Activated naive CD4-positive, alpha-beta T cell treated with anti-CD3 and anti-CD28 coated beads for 36 hours (primary cell): ENCODE data around the gene TMEM14B. TPM values are rescaled to one million over a fixed set of nuclear protein-coding genes. Genes with fewer than 3 reads are reported as not detected.

Source experiments
- CTCF ChIA-PET: fragments of 350-600 bp; sonication (Branson Sonifier 250); formaldehyde crosslinking; loops from one replicate; lab custom pipeline; 2021; ENCODE audit warnings: antibody characterized with exemption; lab: Charles Lee
- DNase-seq: peaks from one replicate; pipeline ENCODE4 v3.0.0-alpha.2; 2020
- H3K27ac Mint-ChIP-seq: one replicate; pipeline ENCODE4 v1.8.0; 2021; ENCODE audit warnings: mild to moderate bottlenecking, mixed read lengths
- H3K27me3 Mint-ChIP-seq: one replicate; pipeline ENCODE4 v1.8.0; 2021; ENCODE audit warnings: low read depth, mixed read lengths
- H3K36me3 Mint-ChIP-seq: one replicate; pipeline ENCODE4 v1.8.0; 2021; ENCODE audit warnings: low read depth, mixed read lengths
- H3K4me1 Mint-ChIP-seq: one replicate; pipeline ENCODE4 v1.8.0; 2021; ENCODE audit warnings: low read depth, mixed read lengths
- H3K4me3 Mint-ChIP-seq: one replicate; pipeline ENCODE4 v1.8.0; 2021; ENCODE audit warnings: mild to moderate bottlenecking, moderate library complexity, mixed read lengths
- H3K9me3 Mint-ChIP-seq: one replicate; pipeline ENCODE4 v1.8.0; 2021; ENCODE audit warnings: mixed read lengths
- intact Hi-C: fragments of 100-400 bp; cut with micrococcal nuclease; formaldehyde crosslinking; loops from one replicate; pipeline ENCODE4 v1.15.1; 2023
- total RNA-seq, 2 experiments: library from RNA; stranded (reverse); gene quantifications; one replicate each; pipeline ENCODE4 v1.2.3, GENCODE V29; 2021

Gene TMEM14B
- total RNA-seq, 2 experiments from 2014 or later = 78.7 to 79.5 TPM

GRCh38 chr6:10793695-10794094, 46.1 kb downstream of the TMEM14B start:
- Mint-ChIP-seq H3K4me1 (no peaks in the 10 kb centered on the region), H3K36me3 (peaks cover 11% of the 10 kb centered on the region), H3K27me3 (no peaks in the 10 kb centered on the region), H3K4me3 (no peak overlapping the region), H3K9me3 (no peaks in the 10 kb centered on the region), H3K27ac (no peak overlapping the region)
- DNase-seq = no peak
- CTCF ChIA-PET = interaction anchor here (1.5 kb wide), 1 partner anchor 315 kb away, joined by 8 read pairs; no protein-coding TSS in a partner anchor
- intact Hi-C loops = no loop called here

DNA sequence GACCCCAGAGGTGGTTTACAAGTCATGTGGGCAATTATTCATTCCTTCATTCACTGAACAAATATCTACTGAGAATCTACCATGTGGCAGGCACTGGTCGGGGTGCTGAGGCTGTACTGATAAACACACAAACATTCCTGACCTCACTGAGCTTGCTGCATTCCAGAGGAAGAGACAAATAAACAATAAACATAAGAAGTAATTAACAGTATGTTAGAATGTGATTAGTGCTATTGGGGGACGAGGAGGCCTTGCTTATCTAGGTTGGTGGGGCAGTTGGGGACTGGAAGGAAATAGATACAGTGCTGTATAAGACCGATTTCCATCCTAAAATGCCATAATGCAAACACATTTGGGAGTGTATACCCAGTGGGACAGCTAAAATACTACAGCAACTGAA, 46.6 kb downstream of the TMEM14B start:
- H3K27me3 Mint-ChIP-seq = no peaks in the 10 kb centered on the region
- H3K9me3 Mint-ChIP-seq = no peaks in the 10 kb centered on the region
- no peak for DNase-seq
- no peaks in the 10 kb centered on the region for H3K4me1 Mint-ChIP-seq
- intact Hi-C loops = no loop called here
- no peak overlapping the region for H3K27ac Mint-ChIP-seq
- CTCF ChIA-PET = interaction anchor here (1.5 kb wide), 1 partner anchor 315 kb away, joined by 8 read pairs; no protein-coding TSS in a partner anchor
- no peak overlapping the region for H3K4me3 Mint-ChIP-seq
- H3K36me3 Mint-ChIP-seq = peaks cover 11% of the 10 kb centered on the region

GRCh38 chr6:10800810-10801209, 53.2 kb downstream of the TMEM14B start:
- CTCF ChIA-PET = interaction anchor here (0.5 to 3.6 kb wide), 9 partner anchors 33 to 344 kb away, joined by 3 to 29 read pairs (median 5); no protein-coding TSS in a partner anchor
- H3K27me3 Mint-ChIP-seq = no peaks in the 10 kb centered on the region
- no peaks in the 10 kb centered on the region for H3K4me1 Mint-ChIP-seq
- no peaks in the 10 kb centered on the region for H3K9me3 Mint-ChIP-seq
- peaks cover 3% of the 10 kb centered on the region for H3K36me3 Mint-ChIP-seq
- intact Hi-C loops = loop anchor here (1.0 kb wide), 4 partner anchors 78 to 323 kb away; partner anchors contain the start of genes C6orf52, PAK1IP1 and TMEM14C
- no peak for DNase-seq
- H3K4me3 Mint-ChIP-seq = no peak overlapping the region
- H3K27ac Mint-ChIP-seq = no peak overlapping the region

DNA sequence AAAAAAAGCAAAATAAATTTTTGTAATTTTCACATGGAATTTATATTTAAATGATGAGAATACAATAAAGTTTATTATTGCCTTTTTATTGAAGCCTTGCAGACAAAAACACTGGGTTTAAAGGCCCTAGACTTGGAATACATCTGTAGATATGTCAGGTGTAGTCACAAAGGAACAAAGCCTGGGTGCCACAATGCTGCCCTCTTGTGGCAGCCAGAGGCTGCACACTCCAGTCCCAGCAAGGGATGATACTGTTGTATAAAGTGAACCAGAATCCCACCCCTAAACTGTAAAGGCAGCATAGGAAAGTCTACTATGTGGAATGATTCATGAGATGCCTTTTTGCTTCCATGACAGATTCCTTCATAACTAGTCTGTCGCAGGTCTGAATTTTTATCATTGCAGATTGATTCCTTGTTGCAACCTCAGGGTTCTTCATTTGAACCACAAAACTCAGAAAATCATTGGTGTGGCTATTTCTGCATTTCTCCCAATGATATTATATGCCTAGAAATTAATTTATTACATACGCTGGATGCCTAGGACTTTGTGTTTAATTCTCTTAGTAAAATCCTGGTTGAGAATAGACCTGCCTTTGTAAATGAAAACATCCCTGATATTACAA, 53.7 kb downstream of the TMEM14B start:
- Mint-ChIP-seq H3K36me3 (peaks cover 3% of the 10 kb centered on the region), H3K4me1 (no peaks in the 10 kb centered on the region)

More for the DNA sequence above, 53.7 kb downstream of the TMEM14B start:
- Mint-ChIP-seq H3K27me3 (no peaks in the 10 kb centered on the region), H3K27ac (no peak overlapping the region), H3K9me3 (no peaks in the 10 kb centered on the region), H3K4me3 (no peak overlapping the region)
- DNase-seq = peak; percentile 75
- CTCF ChIA-PET = interaction anchor here (0.5 to 3.6 kb wide), 10 partner anchors 9 to 323 kb away, joined by 3 to 29 read pairs (median 4); no protein-coding TSS in a partner anchor
- intact Hi-C loops = loop anchor here (1.0 kb wide), 4 partner anchors 78 to 323 kb away; partner anchors contain the start of genes C6orf52, PAK1IP1 and TMEM14C

Other genes with a start within 250 kb of the TMEM14B start
- 1 to 10 TPM; 1.4 to 1.6 TPM for gene GCNT2, start 226.5 kb upstream of the TMEM14B start, total RNA-seq
- gene C6orf52, start 53.2 kb upstream of the TMEM14B start, total RNA-seq = 1 to 10 TPM; 1.3 to 3.9 TPM
- 10 to 100 TPM; 28.6 to 29.2 TPM for gene PAK1IP1, start 52.8 kb upstream of the TMEM14B start, total RNA-seq
- gene TMEM14C, start 24.7 kb upstream of the TMEM14B start, total RNA-seq = 10 to 100 TPM; 77.0 to 81.1 TPM
- gene MAK, start 90.7 kb downstream of the TMEM14B start, total RNA-seq = under 1 TPM; 0.12 to 0.14 TPM
- gene GCM2, start 134.2 kb downstream of the TMEM14B start, total RNA-seq = not detected
- gene SYCP2L, start 139.2 kb downstream of the TMEM14B start, total RNA-seq = not detected